ENCODE data around the gene ITGA6.

The ITGA6 gene

DNA sequence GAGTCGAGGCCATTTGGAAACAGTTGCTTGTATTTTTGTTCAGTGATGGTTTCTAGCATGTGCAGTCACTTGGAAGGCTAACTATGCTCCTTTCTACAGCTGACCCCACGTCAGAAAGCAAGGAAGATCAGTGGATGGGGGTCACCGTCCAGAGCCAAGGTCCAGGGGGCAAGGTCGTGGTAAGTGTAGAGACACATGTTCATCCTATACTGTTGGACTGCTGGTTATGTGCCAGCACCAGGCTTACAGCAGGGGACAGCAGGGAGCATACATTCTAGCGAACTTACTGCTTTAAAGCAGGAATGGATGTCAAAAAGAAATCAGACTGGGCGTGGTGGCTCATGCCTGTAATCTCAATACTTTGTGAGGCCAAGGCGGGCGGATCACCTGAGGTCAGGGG is 40.0 kb downstream of the ITGA6 start:
- no peak for DNase-seq

DNA sequence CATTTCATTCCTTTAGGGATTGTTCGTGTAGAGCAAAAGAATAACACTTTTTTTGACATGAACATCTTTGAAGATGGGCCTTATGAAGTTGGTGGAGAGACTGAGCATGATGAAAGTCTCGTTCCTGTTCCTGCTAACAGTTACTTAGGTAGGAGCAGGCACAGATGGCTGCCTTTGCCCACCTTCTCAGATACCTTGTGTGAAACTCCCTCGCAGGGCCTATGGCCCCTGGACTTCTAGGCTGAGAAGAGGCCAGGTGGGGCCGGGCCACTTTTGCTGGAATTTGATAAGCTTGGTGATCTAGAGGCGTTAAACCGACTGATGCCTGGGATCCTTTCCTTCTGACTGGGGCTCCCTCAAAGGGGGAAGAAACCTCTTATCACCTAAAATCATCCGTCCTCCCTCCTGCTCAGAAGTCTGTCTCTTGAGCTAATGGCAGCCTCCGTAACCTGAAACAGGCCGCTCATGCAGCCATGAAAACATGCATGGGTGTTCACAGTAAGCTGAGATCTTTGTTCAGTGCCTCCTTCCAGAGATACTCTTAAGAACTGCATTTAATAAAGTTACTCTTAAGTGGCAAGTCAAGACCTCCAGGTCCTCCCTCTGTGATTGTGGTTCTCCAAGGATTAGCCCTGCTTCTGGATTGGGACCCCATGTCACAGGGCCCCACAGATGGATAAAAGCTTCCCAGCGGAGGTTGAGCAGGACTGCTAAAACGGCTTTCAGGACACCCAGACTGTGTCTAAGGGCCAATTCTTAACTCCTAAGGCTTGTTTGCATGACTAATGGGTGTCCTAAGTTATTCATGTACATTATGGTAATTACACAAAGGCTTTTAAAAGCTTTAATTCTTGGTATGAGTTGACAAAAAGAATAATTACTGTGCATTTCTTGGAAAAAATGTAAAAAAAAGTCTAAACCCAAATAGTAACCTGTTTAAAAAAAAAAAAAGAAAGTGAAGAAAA is 43.9 kb downstream of the ITGA6 start:
- no peak for DNase-seq

DNA sequence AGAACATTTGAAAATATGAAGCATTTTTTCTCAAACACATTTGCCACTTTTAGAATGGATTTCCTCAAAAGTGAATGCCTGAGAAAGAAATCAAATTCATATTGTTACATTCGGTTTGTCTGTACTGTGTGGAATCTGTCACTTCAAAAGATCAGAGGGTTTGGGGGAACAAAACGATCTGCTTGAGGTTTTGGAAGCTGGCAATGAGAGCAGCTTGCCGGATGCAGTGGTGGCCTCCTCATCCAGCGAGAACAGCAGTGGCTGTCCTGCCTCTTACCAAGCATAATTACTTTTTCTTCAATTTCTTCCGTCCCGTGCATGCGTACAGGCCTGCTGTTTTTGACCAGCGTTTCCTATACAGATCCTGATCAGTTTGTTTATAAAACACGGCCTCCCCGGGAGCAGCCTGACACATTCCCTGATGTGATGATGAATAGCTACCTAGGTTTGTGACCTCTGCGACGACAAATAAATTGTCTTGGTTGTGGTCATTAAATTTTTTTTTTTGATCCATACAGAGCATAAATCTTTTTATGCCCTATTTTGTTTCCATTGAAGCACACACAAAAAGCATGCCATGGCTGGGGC is 45.2 kb downstream of the ITGA6 start:
- no peak for DNase-seq

DNA sequence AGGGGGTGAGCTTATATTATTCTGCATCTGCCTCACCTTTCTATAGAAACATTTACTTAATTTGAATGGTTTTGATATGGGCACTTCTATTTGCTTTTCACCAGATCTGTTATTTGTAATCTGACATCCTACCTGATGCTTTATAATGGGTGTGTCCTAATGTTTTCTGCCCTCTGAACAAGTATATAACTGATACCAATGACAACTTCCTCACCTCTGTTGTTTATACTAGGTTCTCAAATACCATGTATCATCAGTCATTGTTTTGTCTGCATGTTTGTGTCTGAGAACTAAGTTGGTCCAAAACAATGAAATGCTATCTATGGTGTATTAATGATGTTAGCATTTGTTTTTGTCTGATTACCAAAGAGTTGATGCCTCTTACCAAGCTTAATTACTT is 45.8 kb downstream of the ITGA6 start:
- DNase-seq, result no peak

DNA sequence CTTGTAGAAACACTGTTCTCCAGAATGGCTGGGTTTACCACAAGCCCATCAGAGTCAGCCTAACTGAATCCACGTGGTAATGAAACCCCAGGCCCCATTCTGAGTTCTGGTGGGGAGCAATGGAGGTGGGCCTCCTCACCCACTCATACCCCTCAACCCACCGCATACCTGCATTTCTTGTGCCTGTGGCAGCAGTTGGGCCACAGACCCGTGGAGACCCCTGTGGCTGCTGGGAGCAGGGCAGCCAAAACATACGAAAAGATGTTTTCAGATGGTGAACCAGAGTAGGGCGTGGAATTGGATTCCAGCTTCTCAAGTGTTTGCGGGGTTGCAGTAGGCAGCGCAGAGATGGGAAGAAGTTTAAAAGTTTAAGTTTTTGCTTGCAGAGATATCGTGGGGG is 51.0 kb downstream of the ITGA6 start:
- no peak for DNase-seq

DNA sequence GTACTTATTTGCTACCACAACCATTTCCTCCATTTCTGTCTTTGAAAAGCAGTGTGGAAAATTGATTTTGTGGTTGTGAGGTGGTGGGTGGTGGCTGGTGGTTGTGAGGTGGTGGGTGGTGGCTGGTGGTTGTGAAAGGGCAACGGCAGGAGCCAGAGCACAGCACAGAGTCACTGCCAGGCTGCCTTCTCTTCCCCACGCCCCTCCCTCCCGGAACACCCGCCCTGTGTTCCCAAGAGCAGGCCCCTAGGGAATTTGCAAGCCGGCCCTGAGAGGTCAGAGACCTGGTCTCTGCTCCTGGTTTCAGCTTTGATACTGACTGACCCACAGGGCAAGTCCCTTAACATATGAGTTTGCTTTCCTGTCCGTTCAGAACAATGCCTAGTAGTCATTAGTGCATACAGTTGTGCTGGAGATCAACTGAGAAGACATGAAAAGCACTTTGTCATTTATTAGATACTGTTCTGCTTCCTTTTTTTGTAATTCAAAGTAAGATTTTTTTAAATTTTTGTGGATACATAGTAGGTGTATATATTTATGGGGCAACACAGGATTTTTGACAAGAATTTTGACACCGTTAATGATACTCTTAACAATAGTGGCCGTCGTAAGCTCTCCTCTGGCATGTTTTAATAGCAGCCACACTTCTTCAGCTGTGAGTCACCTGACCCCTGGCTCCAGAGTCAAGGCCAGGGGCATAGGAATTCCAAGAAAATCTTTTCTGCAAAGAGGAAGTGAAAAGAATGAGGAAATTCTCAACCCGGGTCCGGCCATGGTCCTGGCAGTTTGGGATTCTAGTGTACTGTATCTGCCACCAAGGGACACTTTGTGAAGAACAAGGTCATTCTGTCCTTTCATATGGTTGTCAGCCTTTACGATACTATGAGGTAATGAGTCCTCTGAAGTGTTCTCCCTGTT is 53.2 kb downstream of the ITGA6 start:
- no peak for DNase-seq

DNA sequence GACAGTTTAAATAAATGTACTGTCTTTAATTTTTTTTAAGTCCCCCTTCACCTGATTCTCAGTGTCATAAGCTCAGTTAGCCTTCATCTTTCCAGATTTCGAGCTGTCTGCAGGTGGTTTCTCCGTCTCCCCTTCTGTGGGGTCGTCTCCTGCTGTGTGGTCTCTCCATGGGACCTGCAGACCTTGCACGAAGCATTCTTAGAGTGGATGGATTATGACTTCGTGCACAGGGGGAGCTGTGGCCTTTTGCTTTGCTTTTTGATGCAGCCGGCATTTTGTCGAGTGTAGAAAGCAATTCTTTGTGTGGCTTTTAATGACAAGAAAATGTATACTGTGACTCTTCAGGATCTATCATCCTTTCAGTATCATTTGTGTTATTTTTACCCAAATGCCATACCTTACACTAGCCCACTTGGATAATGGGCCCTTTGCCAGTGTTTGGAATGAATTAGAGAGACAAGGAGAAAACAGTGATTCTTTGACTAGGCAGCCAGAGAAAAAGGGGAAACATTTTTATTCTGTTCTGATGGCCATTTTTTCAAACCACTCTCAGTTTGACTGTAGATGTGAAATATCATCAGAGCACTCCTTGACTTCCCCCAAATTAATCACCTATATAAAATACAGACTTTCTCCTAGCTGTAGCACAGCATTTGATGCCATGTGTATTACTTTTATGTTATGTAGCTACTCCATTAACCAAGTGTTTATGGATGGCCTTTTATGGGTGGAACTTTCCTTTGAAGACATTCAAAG is 54.3 kb downstream of the ITGA6 start:
- DNase-seq, result no peak

DNA sequence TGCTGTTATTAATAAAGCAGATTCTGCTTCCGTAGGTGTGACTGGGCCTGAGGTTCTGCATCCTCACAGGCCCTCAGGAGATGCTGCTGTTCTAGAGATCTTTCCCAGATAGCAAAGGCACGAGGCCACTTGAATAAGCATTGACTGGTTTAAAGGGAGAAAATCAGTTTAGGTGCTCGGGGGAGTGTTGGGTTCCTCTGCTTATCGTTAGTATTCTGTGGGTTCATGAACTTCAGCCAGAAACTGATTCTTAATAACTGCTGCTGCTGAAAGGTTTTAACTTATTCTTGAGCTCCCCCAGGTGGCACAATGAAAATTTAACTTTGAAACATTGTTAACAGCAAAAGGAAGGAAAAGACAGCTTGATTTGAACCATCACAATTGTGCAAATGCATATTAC is 56.9 kb downstream of the ITGA6 start:
- DNase-seq, result peak; percentile 16

DNA sequence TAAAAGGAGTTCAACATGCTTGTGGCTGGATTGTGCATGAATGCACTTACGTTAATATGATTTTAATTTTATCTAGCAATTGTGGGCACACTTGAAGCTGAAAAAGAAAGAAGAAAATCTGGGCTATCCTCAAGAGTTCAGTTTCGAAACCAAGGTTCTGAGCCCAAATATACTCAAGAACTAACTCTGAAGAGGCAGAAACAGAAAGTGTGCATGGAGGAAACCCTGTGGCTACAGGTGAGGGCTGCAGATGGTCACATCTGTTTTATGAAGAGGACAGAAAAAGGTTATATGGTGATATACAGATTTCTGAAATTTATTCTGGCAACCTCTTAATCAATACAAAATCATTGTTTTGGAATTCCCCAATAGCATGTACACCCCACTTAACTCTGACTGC is 57.3 kb downstream of the ITGA6 start:
- DNase-seq, result no peak

DNA sequence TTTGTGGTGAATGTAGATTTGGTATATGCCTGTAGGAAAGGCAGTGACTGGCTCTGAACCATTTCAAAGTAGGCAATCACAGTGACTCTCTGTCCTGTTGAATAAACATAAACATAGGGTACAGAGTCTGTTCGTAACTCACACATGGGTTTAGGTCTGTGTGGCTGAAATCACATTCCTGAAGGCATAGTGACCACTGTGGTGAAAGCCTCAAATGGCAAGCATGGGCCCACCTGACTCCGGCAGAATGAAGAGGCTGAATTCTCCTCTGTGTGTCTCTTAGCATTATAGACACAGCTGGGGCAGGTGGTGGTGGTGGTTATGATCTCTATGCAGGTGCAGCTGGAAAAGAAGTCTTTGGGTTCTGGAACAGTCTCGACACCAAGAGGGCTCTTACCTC is 61.2 kb downstream of the ITGA6 start:
- DNase-seq, result no peak

DNA sequence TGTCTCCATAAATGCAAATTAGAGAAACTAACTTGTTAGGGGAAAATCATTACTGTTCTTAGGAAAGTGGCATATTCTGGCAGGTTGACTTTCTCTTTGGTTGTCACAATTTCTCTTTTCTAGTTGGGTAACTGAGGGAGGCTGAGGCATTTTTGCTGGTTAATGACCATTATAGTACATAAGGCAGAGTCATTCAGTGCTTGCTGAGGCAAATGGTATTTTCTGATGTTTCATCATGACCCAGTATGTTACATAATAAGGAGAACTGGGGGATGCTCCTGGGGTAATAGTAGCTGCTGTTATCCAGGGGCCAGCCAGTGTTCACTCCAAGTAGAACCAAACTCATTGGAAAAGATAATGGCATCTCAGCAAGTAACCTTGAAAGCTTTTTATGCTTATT is 62.3 kb downstream of the ITGA6 start:
- DNase-seq, result peak; percentile 23

DNA sequence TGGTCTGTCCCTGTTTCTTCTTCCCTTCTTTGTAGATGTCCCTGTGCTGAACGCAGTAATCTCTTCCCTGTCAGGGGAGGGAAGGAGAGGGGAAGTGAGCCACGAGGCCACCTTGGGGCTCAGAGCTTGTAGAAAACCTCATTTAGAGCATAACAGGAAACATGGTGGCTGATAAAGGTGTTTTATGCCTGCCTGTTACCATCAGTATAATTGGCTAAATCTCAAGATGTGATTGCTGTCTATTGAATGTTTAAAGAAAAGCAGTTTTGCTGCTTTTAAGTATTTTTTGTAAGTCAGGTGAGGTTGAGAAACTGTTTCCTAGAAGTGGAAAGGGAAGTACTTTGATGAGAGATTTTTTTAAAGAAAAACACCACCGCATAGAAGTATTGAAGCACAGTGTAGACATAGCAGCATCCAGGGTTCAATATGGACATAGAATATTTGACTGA is 68.8 kb downstream of the ITGA6 start:
- DNase-seq, result no peak

DNA sequence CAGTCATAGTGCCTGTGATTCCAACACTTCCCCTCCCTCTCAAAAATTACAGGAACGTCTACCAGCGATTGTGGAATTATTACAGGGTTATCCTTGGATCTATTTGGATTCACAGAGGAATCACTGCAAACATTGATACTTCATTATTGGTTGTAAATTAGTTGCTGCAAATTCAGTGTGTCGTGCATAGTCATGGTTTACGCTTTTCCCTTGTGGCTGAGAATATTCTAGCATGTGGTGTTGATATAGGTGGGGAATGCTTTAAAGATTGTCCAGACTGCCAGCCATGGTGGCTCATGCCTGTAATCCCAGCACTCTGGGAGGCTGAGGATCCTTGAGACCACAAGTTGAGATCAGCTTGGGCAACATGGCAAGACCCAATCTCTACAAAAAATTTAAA is 79.8 kb downstream of the ITGA6 start:
- no peak for DNase-seq

DNA sequence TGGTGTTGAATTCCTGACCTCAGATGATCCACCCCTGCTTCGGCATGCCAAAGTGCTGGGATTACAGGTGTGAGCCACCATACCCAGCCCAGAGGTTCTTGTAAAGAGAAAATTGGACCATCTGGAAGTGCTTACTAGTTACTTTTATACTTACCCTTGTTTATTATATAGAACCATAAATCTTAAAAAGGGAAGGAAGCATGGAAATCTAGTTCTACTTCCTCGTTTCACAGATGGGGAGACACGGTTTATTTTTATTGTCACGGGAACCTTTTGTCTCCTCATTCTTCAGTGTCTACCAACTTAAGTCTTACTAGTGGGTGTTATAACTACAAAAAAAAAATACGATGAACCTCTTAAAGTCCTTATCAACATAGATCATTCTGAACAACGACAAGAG is 82.7 kb downstream of the ITGA6 start:
- DNase-seq, result no peak

DNA sequence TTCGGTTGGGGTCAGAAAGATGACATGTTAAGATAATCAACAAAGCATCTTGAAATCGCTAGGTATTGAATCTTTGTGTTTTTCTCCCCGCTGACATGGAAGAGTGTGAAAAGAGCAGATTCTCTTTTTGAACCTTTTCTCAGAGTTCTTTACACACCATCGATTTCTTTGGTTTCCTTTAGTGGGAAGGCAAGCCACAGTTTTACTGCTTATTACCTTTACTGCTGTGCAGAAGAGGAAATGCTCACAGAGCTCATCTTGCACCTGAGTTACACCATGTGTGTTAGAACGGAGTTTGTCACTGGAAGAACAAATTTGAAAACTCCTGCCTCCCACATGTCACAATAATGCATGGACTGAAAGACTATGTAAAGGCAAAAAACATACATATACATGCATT is 83.2 kb downstream of the ITGA6 start:
- no peak for DNase-seq

DNA sequence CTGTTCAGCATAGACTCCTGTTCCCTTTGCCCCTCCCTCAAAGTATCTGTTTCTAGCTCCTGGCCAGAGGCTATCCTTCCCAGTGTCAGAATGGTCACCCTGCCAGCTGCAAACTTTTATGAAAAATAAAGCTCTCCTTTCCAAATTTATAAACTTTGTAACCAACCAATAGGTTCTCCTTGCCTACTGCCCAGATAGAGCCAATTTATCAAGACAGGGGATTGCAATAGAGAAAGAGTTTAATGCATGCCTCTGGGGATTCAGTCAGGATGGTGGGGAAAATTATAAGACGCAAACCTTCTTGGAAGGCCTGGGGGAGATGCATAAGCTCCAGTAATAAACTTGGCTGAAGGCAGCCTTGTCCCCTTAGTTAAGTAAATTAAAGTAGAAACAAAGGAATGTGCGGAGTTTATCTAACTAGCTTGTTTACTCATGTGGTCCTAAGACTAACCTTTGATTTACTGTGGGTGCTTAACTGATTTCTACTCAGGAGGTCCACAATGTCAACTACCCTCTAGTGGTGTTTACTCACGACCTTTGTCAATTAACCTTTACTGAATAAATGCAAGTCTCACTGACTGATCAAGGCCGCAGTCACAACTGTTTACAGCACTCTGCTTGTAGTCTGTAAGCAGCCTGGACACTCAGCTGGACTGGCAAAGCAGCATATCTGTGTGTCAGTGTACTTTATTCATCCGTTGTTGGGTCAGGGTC is 85.6 kb downstream of the ITGA6 start:
- no peak for DNase-seq

DNA sequence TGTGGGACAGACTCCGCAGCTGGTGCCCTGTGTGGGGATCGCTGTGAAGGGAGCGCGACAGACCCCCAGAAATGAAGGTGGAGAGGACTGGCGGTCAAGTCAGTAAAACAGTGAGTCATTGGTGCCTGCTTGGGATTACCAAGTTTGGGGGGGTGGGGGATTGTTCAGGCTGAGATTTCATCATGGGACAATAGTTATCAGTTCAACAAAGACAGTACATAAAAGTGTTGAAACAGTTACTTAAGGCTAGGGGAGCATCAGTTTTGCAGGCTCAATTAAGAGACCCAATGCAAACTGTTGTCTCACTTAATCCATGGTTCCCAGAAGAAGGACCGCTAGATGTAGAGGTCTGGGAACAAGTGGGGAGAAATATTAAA is 86.1 kb downstream of the ITGA6 start:
- no peak for DNase-seq

DNA sequence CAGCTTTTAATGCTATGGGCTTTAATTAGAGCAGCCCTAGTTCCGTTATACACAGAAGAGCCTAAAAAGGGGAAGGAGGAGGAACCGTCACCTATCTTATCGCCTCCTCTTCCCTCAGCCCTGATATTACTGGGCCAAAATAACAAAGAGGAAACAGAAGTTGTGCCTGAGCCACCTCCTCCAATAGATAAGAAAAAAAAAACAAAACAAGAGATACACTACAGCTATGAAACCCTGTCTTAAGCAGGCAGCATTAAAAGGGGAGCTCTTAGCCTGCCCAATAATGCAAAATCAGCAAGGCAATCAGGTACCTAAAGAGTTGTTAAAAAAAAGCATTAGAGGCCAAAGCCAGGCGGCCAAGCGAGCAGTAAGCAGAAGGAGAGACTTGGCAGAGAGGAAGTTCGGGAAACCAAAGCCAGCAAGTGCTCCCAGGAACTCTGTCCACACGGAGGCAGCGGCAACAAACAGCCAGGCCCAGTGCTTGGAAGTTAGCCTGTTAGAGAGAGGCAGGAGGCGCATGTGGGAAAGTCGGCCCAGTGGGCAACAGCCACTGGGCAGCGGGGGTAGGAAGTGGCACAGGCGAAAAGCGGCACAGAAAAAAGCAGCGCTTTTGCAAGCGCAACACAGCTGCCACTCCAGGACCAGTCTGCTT is 86.7 kb downstream of the ITGA6 start:
- DNase-seq, result no peak

DNA sequence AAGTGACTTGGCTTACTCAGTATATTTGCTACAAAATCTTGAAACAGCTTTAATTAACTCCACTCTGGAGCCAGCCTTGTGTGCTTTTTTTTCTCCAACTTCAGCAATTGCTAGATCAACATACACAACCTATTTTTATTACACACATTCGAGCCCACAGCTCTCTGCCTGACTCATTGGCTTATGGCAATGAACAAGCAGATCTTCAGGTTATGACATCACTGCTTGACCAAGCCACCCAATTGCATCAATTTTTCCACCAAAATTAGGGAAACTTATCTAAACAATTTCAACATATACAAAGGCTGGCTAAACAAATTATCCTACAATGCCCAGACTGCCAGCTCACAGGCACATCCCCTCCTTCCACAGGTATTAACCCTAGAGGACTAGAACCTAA is 88.9 kb downstream of the ITGA6 start:
- peak; percentile 33 for DNase-seq

DNA sequence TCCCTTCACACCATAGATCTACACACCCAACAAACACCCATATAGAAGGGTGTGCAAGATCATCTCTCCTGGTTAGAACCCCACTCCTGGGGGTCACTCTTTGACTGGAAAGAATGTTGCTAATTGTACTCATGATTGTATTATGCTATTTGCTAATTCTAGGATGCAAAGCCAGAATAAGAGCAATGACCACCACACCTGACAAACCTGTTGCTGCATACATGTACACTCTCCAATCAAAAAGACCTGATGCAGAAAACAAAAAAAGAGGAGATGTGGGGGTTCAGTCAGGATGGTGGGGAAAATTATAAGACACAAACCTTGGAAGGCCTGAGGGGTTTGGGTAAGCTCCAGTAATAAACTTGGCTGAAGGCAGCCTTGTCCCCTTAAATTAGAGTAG is 91.6 kb downstream of the ITGA6 start:
- no peak for DNase-seq

DNA sequence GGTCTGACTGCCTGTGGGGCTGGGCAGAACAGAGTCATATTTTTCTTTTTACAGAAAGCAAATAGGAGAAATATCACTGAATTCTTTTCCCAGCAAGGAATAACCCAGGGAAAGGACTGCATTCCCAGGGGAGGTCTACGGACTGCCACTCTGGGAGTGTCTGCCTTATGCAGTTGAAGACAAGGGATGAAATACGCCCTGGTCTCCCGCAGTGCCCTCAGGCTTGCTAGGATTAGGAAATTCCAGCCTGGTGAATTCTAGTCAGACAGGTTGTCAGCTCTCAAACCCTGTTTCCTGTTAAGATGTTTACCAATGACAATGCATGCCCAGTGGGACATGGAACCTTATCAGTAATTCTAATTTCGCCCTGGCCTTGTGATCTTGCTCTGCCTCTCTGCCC is 98.2 kb downstream of the ITGA6 start:
- DNase-seq, result no peak

DNA sequence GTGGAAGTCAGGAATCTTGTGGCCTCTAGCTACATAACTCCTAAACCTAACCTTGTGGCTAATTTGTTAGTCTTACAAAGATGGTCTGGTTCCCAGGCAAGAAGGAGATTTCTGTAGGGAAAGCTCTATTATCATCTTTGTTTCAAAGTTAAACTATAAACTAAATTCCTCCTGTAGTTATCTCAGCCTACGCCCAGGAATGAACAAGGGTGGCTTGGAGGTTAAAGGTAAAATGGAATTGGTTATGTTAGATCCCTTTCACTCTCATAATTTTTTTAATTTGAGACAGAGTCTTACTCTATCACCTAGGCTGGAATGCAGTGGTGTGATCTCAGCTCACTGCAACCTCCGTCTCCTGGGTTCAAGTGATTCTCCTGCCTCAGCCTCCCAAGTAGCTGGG is 103.9 kb downstream of the ITGA6 start:
- DNase-seq, result no peak

Data from fibroblast of skin of right quadriceps (primary cell).